Lung microvascular endothelial cell (primary cell): ENCODE results near the gene STAC2. TPM values are rescaled to one million over a fixed set of nuclear protein-coding genes. Genes with fewer than 3 reads are reported as not detected.

Experiments
- DNase-seq, 2 donors: peaks; one replicate each; pipeline versions ENCODE4 v3.0.0 to v3.0.0-alpha.2; 2010; ENCODE audit warnings: low read depth in 2 of 2
- total RNA-seq: library from RNA; depleted of rRNA; stranded (reverse); fragments of >200 nt; gene quantifications from 2 replicates; pipeline ENCODE4 v1.2.1, GENCODE V29; 2014

Gene STAC2
- total RNA-seq, 1 donor from 2014 or later = not detected

- DNase-seq = no peak
Observed at GRCh38 chr17:39165841-39166349, 59.9 kb downstream of the STAC2 start, which contains the start of gene ARL5C. TSS of gene ARL5C (minus strand) at chr17:39166161. CDS start at chr17:39165760, 401 bp downstream.

DNA sequence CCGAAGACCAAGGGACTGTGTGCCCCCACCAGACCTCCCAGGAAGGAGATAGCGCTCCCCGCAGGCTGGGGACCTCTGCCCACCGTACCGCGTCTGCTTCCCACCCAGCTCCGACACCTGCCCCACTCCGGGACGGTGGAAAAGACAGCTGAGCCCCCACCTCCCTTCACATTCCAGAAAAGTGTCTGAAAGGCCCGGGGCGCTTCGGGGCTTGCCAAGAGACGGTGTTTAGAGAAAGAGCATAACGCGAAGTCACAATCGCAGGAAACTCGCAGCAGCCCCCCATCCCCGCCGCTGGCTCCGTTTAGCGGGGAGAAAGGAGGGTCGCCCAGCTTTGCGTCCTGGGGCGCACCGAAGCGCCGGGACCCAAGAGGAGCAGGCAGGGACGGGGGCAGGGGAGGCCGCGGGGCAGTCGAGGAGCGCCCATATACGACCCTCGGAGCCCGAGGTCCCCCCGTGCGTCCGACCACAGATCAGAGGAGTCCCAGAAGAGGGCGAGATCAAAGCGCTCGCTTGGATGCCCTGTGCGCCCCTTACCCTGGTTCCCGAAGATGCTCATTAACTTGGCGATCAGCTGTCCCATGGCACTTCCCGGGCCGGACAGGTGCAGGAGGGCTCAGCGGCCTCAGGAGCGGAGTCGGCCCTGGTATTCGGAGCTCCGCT, 60.4 kb downstream of the STAC2 start:
- DNase-seq = no peak

GRCh38 chr17:39164675-39165143, 61.0 kb downstream of the STAC2 start:
- peak; percentile 86 to 92 for DNase-seq

GRCh38 chr17:39161962-39162361, 63.8 kb downstream of the STAC2 start:
- DNase-seq = no peak

Other genes with a start within 250 kb of the STAC2 start
- not detected in 2 replicates for gene PLXDC1, start 74.3 kb downstream of the STAC2 start, total RNA-seq
- not detected in 2 replicates for gene ARL5C, start 59.8 kb downstream of the STAC2 start, total RNA-seq
- gene CACNB1, start 28.3 kb downstream of the STAC2 start, total RNA-seq = 0.65 and 0.99 TPM in 2 replicates
- gene RPL19, start 25.7 kb downstream of the STAC2 start, total RNA-seq = 1,196 TPM in 2 replicates
- 7.0 and 10.1 TPM in 2 replicates for gene FBXL20, start 175.7 kb upstream of the STAC2 start, total RNA-seq
- gene MED1, start 225.3 kb upstream of the STAC2 start, total RNA-seq = 15.3 and 19.6 TPM in 2 replicates
- gene CDK12, start 235.5 kb upstream of the STAC2 start, total RNA-seq = 12.4 and 19.2 TPM in 2 replicates